SK-N-SH (cell line): Measurements from ENCODE around the gene RPS3A. TPM values are rescaled to one million over a fixed set of nuclear protein-coding genes. Genes with fewer than 3 reads are reported as not detected.

Experiments used
- CTCF ChIA-PET: fragments of 300-600, 350-600 bp; formaldehyde crosslinking; extraction: SDS; loops from one replicate; lab custom pipeline; 2021; lab: Yijun Ruan, JAX
- POLR2A ChIA-PET: fragments of 350-600 bp; sonication (Branson Sonifier 250); formaldehyde crosslinking; extraction: SDS; loops from one replicate; lab custom pipeline; 2020; ENCODE audit warnings: antibody characterized with exemption, inconsistent platforms; lab: Yijun Ruan, JAX
- DNase-seq: peaks from one replicate; pipeline ENCODE4 v3.0.0; 2012
- H2AFZ ChIP-seq: fragments of 200-600 bp; sonication (generic); 2 replicates; pipeline ENCODE4 v1.8.1; 2016; ENCODE audit warnings: antibody characterized with exemption, mild to moderate bottlenecking, low read depth
- H3F3A ChIP-seq: fragments of 200-600 bp; sonication (generic); replicated peaks from 2 replicates; pipeline ENCODE3; 2016; ENCODE audit warnings: antibody characterized with exemption, mild to moderate bottlenecking; ENCODE audit not compliant: insufficient read depth
- H3K27ac ChIP-seq, 2 experiments: fragments of 200-500 bp in 1 of 2; fragments of 200-600 bp in 1 of 2; sonication (Bioruptor generic) in 1 of 2; sonication (generic), shearing (Covaris generic) in 1 of 2; 2 replicates each; pipeline versions ENCODE4 v1.5.1 to v1.6.1; 2014 to 2016; ENCODE audit warnings: low read depth in 2 of 2, inconsistent platforms in 1 of 2, low read length in 1 of 2, mild to moderate bottlenecking in 1 of 2, mixed read lengths in 1 of 2
- H3K27me3 ChIP-seq: fragments of 200-600 bp; sonication (generic), shearing (Covaris generic); 2 replicates; pipeline ENCODE4 v1.6.1; 2016; ENCODE audit warnings: mixed run types; ENCODE audit not compliant: insufficient read depth
- H3K36me3 ChIP-seq, 2 experiments: fragments of 200-500 bp in 1 of 2; fragments of 200-600 bp in 1 of 2; sonication (Bioruptor generic) in 1 of 2; sonication (generic) in 1 of 2; replicated peaks in 1 of 2; 2 replicates each; pipeline versions ENCODE3 to v1.5.1; 2014 to 2016; ENCODE audit warnings: low read length in 1 of 2, mild to moderate bottlenecking in 1 of 2; ENCODE audit not compliant: insufficient read depth in 2 of 2, control insufficient read depth in 1 of 2
- H3K4me1 ChIP-seq, 2 experiments: fragments of 200-500 bp in 1 of 2; fragments of 200-600 bp in 1 of 2; sonication (Bioruptor generic) in 1 of 2; sonication (generic), shearing (Covaris generic) in 1 of 2; 2 replicates each; pipeline versions ENCODE4 v1.5.1 to v1.6.1; 2014 to 2016; ENCODE audit warnings: low read depth in 1 of 2, low read length in 1 of 2, mixed run types in 1 of 2; ENCODE audit not compliant: insufficient read depth in 2 of 2, control insufficient read depth in 1 of 2
- H3K4me2 ChIP-seq: fragments of 200-600 bp; sonication (generic), shearing (Covaris generic); 2 replicates; pipeline ENCODE4 v1.6.1; 2017; ENCODE audit warnings: mixed run types
- H3K4me3 ChIP-seq, 2 experiments: fragments of 200-500 bp in 1 of 2; fragments of 200-600 bp in 1 of 2; sonication (Bioruptor generic) in 1 of 2; sonication (generic), shearing (Covaris generic) in 1 of 2; 2 replicates each; pipeline versions ENCODE4 v1.5.1 to v1.8.1; 2014 to 2016; ENCODE audit warnings: low read depth in 2 of 2, inconsistent platforms in 1 of 2, low read length in 1 of 2, mild to moderate bottlenecking in 1 of 2, mixed read lengths in 1 of 2, moderate library complexity in 1 of 2
- H3K79me2 ChIP-seq: fragments of 200-600 bp; sonication (generic); 2 replicates; pipeline ENCODE4 v1.8.1; 2017; ENCODE audit warnings: mild to moderate bottlenecking; ENCODE audit not compliant: insufficient read depth
- H3K9ac ChIP-seq: fragments of 200-600 bp; sonication (generic); 2 replicates; pipeline ENCODE4 v1.6.1; 2017; ENCODE audit warnings: mixed run types
- H3K9me2 ChIP-seq: fragments of 200-600 bp; sonication (generic); 2 replicates; pipeline ENCODE4 v1.6.1; 2017; ENCODE audit warnings: mixed run types
- H3K9me3 ChIP-seq: fragments of 200-600 bp; sonication (generic); 2 replicates; pipeline ENCODE4 v1.6.1; 2017; ENCODE audit warnings: mixed run types, mild to moderate bottlenecking, moderate library complexity
- H4K20me1 ChIP-seq: fragments of 200-600 bp; sonication (generic); 2 replicates; pipeline ENCODE4 v1.6.1; 2017; ENCODE audit warnings: mild to moderate bottlenecking, mixed run types; ENCODE audit not compliant: insufficient read depth
- CHD2 ChIP-seq: fragments of 150-350 bp; IDR thresholded peaks from 2 replicates; pipeline ENCODE4 v1.6.1; 2018; ENCODE audit warnings: low read length; ENCODE audit not compliant: partially characterized antibody
- EZH2phosphoT487 ChIP-seq: fragments of 200-600 bp; sonication (generic); IDR thresholded peaks from 2 replicates; pipeline ENCODE4 v1.6.1; 2017; ENCODE audit warnings: low read depth, mixed run types, mild to moderate bottlenecking, antibody characterized with exemption, moderate library complexity, borderline replicate concordance
- GABPA ChIP-seq: IDR thresholded peaks from 2 replicates; pipeline ENCODE4 v1.4.0; 2012; ENCODE audit warnings: low read depth, mild to moderate bottlenecking
- GATA2 ChIP-seq: sonication (generic); formaldehyde crosslinking; IDR thresholded peaks from 2 replicates; pipeline ENCODE4 v1.5.0; 2020; ENCODE audit warnings: mild to moderate bottlenecking, missing genetic modification reagents
- JUND ChIP-seq: IDR thresholded peaks from 2 replicates; pipeline ENCODE4 v1.4.0; 2012
- NRF1 ChIP-seq: IDR thresholded peaks from 2 replicates; pipeline ENCODE4 v1.6.1; 2012; ENCODE audit warnings: low read depth, mild to moderate bottlenecking, low read length
- RAD21 ChIP-seq: IDR thresholded peaks from 2 replicates; pipeline ENCODE4 v1.6.1; 2012; ENCODE audit warnings: mild to moderate bottlenecking, low read length
- RCOR1 ChIP-seq: fragments of 150-350 bp; IDR thresholded peaks from 2 replicates; pipeline ENCODE4 v1.6.1; 2017; ENCODE audit warnings: antibody characterized with exemption, low read length
- TCF12 ChIP-seq: IDR thresholded peaks from 2 replicates; pipeline ENCODE4 v1.4.0; 2012
- WGBS: methylation state at CpG from one replicate; pipeline ENCODE4 v1.1.6; 2017; ENCODE audit warnings: low lambda C conversion rate; 5-methylcytosine and 5-hydroxymethylcytosine counted together
- polyA plus RNA-seq, 3 experiments: library from polyadenylated mRNA; depleted of rRNA; stranded (reverse); fragments of >200 nt; gene quantifications; 2 replicates each; pipeline ENCODE4 v1.2.3, GENCODE V29; 2012
- TF ChIP-seq, protein P1 (sequence below): fragments of 150-350 bp; IDR thresholded peaks from 2 replicates; pipeline ENCODE4 v1.6.1; 2017; ENCODE audit warnings: antibody characterized with exemption, low read length, low read depth, borderline replicate concordance
- TF ChIP-seq, protein P2 (sequence below): IDR thresholded peaks from 2 replicates; pipeline ENCODE4 v1.4.0; 2012; ENCODE audit warnings: low read depth, borderline replicate concordance
- TF ChIP-seq, protein P3 (sequence below): IDR thresholded peaks from 2 replicates; pipeline ENCODE4; 2012

The RPS3A gene
- polyA plus RNA-seq, 1 of the 3 experiments (the other 2 are of a cell fraction): 2,161 TPM

DNA sequence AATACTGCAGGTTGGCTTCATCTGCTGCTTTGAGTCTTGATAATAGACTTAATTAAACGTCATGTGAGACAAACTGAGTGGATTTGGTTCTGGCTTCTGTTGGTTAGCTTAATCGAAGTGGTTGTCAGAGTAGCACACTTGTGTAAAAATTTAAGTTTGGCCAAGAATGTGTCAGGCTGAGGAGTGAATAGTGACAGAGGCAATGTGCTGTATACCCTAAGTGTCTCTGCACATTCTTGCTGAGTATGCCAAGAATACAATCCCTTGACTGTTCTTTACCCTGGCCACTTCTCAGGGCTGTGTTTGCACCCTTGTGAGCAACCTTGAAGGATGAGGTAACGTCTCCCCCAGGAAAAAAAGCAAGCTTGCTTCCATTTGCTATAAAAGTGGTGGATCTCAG lies 14.9 kb downstream of the RPS3A start:
- ChIA-PET CTCF (interaction anchor here (0.7 kb wide), 1 partner anchor 156 kb away, joined by 3 read pairs; no protein-coding TSS in a partner anchor), POLR2A (interaction anchor here (1.4 kb wide), 1 partner anchor 9 kb away, joined by 5 read pairs; no protein-coding TSS in a partner anchor)
- H4K20me1 ChIP-seq: no peaks in the 10 kb centered on the region; the same call in 1 of the 2 replicates
- H3K4me2 ChIP-seq: no peak overlapping the region
- H3F3A ChIP-seq: peaks cover 30% of the 10 kb centered on the region
- H3K27me3 ChIP-seq: no peaks in the 10 kb centered on the region
- no peak overlapping the region for H3K9ac ChIP-seq
- H3K27ac ChIP-seq: peak overlapping the region in 1 of 2 experiments; percentile 8; a peak in 1 of 4 replicates
- no peaks in the 10 kb centered on the region for H3K4me1 ChIP-seq
- H2AFZ ChIP-seq: no peak overlapping the region
- no peak overlapping the region for H3K4me3 ChIP-seq
- no peaks in the 10 kb centered on the region for H3K9me3 ChIP-seq
- 68% methylated on average over 3 of the region's 3 CpGs for WGBS
- no peak for DNase-seq
- H3K36me3 ChIP-seq: peaks cover 0 to 25% of the 10 kb centered on the region in 2 experiments
- TF ChIP-seq EZH2phosphoT487 (no peak), GATA2 (CRISPR knock-in tag) (no peak), JUND (no peak), GABPA (no peak), RCOR1 (no peak), CHD2 (no peak), TCF12 (no peak), RAD21 (no peak), NRF1 (no peak)
- TF ChIP-seq, protein P1, sequence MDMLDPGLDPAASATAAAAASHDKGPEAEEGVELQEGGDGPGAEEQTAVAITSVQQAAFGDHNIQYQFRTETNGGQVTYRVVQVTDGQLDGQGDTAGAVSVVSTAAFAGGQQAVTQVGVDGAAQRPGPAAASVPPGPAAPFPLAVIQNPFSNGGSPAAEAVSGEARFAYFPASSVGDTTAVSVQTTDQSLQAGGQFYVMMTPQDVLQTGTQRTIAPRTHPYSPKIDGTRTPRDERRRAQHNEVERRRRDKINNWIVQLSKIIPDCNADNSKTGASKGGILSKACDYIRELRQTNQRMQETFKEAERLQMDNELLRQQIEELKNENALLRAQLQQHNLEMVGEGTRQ: no peak
- TF ChIP-seq, protein P2, sequence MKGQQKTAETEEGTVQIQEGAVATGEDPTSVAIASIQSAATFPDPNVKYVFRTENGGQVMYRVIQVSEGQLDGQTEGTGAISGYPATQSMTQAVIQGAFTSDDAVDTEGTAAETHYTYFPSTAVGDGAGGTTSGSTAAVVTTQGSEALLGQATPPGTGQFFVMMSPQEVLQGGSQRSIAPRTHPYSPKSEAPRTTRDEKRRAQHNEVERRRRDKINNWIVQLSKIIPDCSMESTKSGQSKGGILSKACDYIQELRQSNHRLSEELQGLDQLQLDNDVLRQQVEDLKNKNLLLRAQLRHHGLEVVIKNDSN: no peak
- 0 out of 2 replicates have a peak, but pooled peaks cover 3% of the 10 kb centered on the region for H3K79me2 ChIP-seq
- no peaks in the 10 kb centered on the region for H3K9me2 ChIP-seq

DNA sequence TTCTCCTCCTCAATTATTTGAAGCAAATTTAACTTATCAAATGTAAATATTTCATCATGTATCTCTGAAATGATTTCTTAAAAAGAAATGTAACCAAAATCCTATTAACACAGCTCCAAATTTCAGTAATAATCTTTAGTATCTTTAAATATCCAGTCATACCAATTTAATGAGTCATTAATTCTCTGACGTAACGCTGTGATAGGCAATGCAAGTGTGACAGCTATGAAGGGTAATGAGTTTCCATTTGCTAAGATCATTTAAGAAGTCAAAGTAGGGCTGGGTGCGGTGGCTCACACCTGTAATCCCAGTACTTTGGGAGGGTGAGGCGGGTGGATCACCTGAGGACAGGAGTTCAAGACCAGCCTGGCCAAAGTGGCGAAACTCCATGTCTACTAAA lies 15.6 kb downstream of the RPS3A start:
- CTCF ChIA-PET: interaction anchor here (0.7 kb wide), 1 partner anchor 155 kb away, joined by 3 read pairs; no protein-coding TSS in a partner anchor

More for the DNA sequence above, 15.6 kb downstream of the RPS3A start:
- peaks cover under 1 to 23% of the 10 kb centered on the region in 2 experiments for H3K36me3 ChIP-seq
- no peak overlapping the region for H3K27ac ChIP-seq
- 90% methylated on average over 5 of the region's 5 CpGs for WGBS
- H3K4me2 ChIP-seq: no peak overlapping the region
- no peaks in the 10 kb centered on the region for H3K4me1 ChIP-seq
- no peak for DNase-seq
- 0 out of 2 replicates have a peak, but pooled peaks cover 3% of the 10 kb centered on the region for H3K79me2 ChIP-seq
- no peaks in the 10 kb centered on the region for H3K9me2 ChIP-seq
- H3F3A ChIP-seq: peaks cover 24% of the 10 kb centered on the region
- no peaks in the 10 kb centered on the region; the same call in 1 of the 2 replicates for H4K20me1 ChIP-seq
- no peaks in the 10 kb centered on the region for H3K9me3 ChIP-seq
- TF ChIP-seq, protein P3, sequence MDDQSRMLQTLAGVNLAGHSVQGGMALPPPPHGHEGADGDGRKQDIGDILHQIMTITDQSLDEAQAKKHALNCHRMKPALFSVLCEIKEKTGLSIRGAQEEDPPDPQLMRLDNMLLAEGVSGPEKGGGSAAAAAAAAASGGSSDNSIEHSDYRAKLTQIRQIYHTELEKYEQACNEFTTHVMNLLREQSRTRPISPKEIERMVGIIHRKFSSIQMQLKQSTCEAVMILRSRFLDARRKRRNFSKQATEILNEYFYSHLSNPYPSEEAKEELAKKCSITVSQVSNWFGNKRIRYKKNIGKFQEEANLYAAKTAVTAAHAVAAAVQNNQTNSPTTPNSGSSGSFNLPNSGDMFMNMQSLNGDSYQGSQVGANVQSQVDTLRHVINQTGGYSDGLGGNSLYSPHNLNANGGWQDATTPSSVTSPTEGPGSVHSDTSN: no peak
- TF ChIP-seq JUND: peak; percentile 6; the same call in 1 of the 2 replicates
- no peak overlapping the region for H3K4me3 ChIP-seq
- POLR2A ChIA-PET: interaction anchor here (1.4 kb wide), 1 partner anchor 10 kb away, joined by 5 read pairs; no protein-coding TSS in a partner anchor
- no peaks in the 10 kb centered on the region for H3K27me3 ChIP-seq
- H3K9ac ChIP-seq: no peak overlapping the region
- no peak overlapping the region for H2AFZ ChIP-seq
